KOPT-K1 (cell line): ENCODE results near the gene MEDAG.

Experiments
- H3K27ac ChIP-seq: fragments of 200-600 bp; sonication (generic); 2 replicates; pipeline ENCODE4 v1.5.1; 2016; ENCODE audit warnings: antibody characterized with exemption, mild to moderate bottlenecking, low read depth, low read length; ENCODE audit not compliant: poor library complexity, severe bottlenecking
- H3K36me3 ChIP-seq: fragments of 200-600 bp; sonication (generic); 2 replicates; pipeline ENCODE4 v1.5.1; 2017; ENCODE audit warnings: antibody characterized with exemption, mild to moderate bottlenecking, low read length, moderate library complexity; ENCODE audit not compliant: insufficient read depth
- H3K9me3 ChIP-seq: fragments of 200-600 bp; sonication (generic); 2 replicates; pipeline ENCODE4 v1.5.1; 2017; ENCODE audit warnings: antibody characterized with exemption, low read length, mild to moderate bottlenecking; ENCODE audit not compliant: insufficient read depth, poor library complexity, severe bottlenecking

Gene MEDAG

GRCh38 chr13:30882996-30883766, 22.9 kb upstream of the MEDAG start:
- Histone ChIP-seq H3K27ac (no peak overlapping the region), H3K36me3 (no peaks in the 10 kb centered on the region), H3K9me3 (no peaks in the 10 kb centered on the region)

- no peaks in the 10 kb centered on the region for H3K36me3 ChIP-seq
- H3K9me3 ChIP-seq: no peaks in the 10 kb centered on the region
- H3K27ac ChIP-seq: no peak overlapping the region
Observed at GRCh38 chr13:30884543-30884942, 21.5 kb upstream of the MEDAG start.

GRCh38 chr13:30889196-30889690, 16.8 kb upstream of the MEDAG start:
- no peaks in the 10 kb centered on the region for H3K9me3 ChIP-seq
- no peak overlapping the region for H3K27ac ChIP-seq
- H3K36me3 ChIP-seq: no peaks in the 10 kb centered on the region

GRCh38 chr13:30892966-30893365, 13.1 kb upstream of the MEDAG start:
- no peaks in the 10 kb centered on the region for H3K36me3 ChIP-seq
- no peaks in the 10 kb centered on the region for H3K9me3 ChIP-seq
- no peak overlapping the region for H3K27ac ChIP-seq

GRCh38 chr13:30895773-30896172, 10.3 kb upstream of the MEDAG start:
- no peaks in the 10 kb centered on the region for H3K9me3 ChIP-seq
- H3K27ac ChIP-seq: no peak overlapping the region
- H3K36me3 ChIP-seq: no peaks in the 10 kb centered on the region

GRCh38 chr13:30898070-30898469, 8.0 kb upstream of the MEDAG start:
- Histone ChIP-seq H3K9me3 (no peaks in the 10 kb centered on the region), H3K36me3 (no peaks in the 10 kb centered on the region), H3K27ac (no peak overlapping the region)

GRCh38 chr13:30898678-30899241, 7.3 kb upstream of the MEDAG start:
- no peak overlapping the region for H3K27ac ChIP-seq
- H3K9me3 ChIP-seq: no peaks in the 10 kb centered on the region
- no peaks in the 10 kb centered on the region for H3K36me3 ChIP-seq

- no peak overlapping the region for H3K27ac ChIP-seq
- no peaks in the 10 kb centered on the region for H3K9me3 ChIP-seq
- no peaks in the 10 kb centered on the region for H3K36me3 ChIP-seq
Observed at GRCh38 chr13:30900436-30900835, 5.6 kb upstream of the MEDAG start.

- Histone ChIP-seq H3K27ac (no peak overlapping the region), H3K36me3 (no peaks in the 10 kb centered on the region), H3K9me3 (no peaks in the 10 kb centered on the region)
Observed at GRCh38 chr13:30900952-30901749, 4.9 kb upstream of the MEDAG start.

GRCh38 chr13:30904043-30904442, 2.0 kb upstream of the MEDAG start:
- Histone ChIP-seq H3K36me3 (no peaks in the 10 kb centered on the region), H3K27ac (no peak overlapping the region), H3K9me3 (no peaks in the 10 kb centered on the region)

GRCh38 chr13:30906411-30907051, 460 bp downstream of the MEDAG start:
- H3K36me3 ChIP-seq: no peaks in the 10 kb centered on the region
- peak overlapping the region; percentile 19 for H3K27ac ChIP-seq
- no peaks in the 10 kb centered on the region for H3K9me3 ChIP-seq

- Histone ChIP-seq H3K27ac (peak overlapping the region; percentile 19), H3K9me3 (no peaks in the 10 kb centered on the region), H3K36me3 (no peaks in the 10 kb centered on the region)
Observed at GRCh38 chr13:30907121-30907861, 1.2 kb downstream of the MEDAG start.

- no peak overlapping the region for H3K27ac ChIP-seq
Observed at GRCh38 chr13:30908416-30908980, 2.4 kb downstream of the MEDAG start.

GRCh38 chr13:30910676-30911075, 4.6 kb downstream of the MEDAG start:
- H3K9me3 ChIP-seq: no peaks in the 10 kb centered on the region
- no peak overlapping the region for H3K27ac ChIP-seq
- H3K36me3 ChIP-seq: no peaks in the 10 kb centered on the region

More at GRCh38 chr13:30908416-30908980, 2.4 kb downstream of the MEDAG start:
- H3K9me3 ChIP-seq: no peaks in the 10 kb centered on the region
- no peaks in the 10 kb centered on the region for H3K36me3 ChIP-seq
